Transverse colon (tissue), 4 donors: ENCODE data around the gene DHH. TPM values are rescaled to one million over a fixed set of nuclear protein-coding genes. Genes with fewer than 3 reads are reported as not detected.

Experiments used
- DNase-seq: peaks from one replicate; pipeline ENCODE4 v3.0.0-alpha.2; 2019
- H3K27ac ChIP-seq, 4 donors: fragments of 200-600 bp; sonication (generic); 2 replicates each; pipeline ENCODE4 v1.5.1; 2016 to 2018; ENCODE audit warnings: inconsistent platforms in 4 of 4
- H3K27me3 ChIP-seq: fragments of 200-600 bp; sonication (generic); 2 replicates; pipeline ENCODE4 v1.5.1; 2017; ENCODE audit warnings: inconsistent platforms
- H3K36me3 ChIP-seq, 4 donors: fragments of 200-600 bp; sonication (generic); 2 replicates each; pipeline ENCODE4 v1.5.1; 2017 to 2019; ENCODE audit warnings: inconsistent platforms in 4 of 4
- H3K4me1 ChIP-seq, 4 donors: fragments of 200-600 bp; sonication (generic); 2 replicates each; pipeline ENCODE4 v1.5.1; 2017 to 2020; ENCODE audit warnings: inconsistent platforms in 4 of 4
- H3K4me3 ChIP-seq, 4 donors: fragments of 200-600 bp; sonication (generic); 1 replicate in 1 of 4; 2 replicates in 3 of 4; pipeline versions ENCODE4 v1.5.1 to v1.6.1; 2017 to 2019; ENCODE audit warnings: inconsistent platforms in 4 of 4
- H3K9me3 ChIP-seq, 2 donors: fragments of 200-600 bp; sonication (generic); 2 replicates each; pipeline ENCODE4 v1.5.1; 2017 to 2019; ENCODE audit warnings: inconsistent platforms in 2 of 2
- CTCF ChIP-seq, 5 experiments: fragments of 200-600 bp in 3 of 5; fragments of 450-650 bp in 2 of 5; sonication (generic) in 3 of 5; IDR thresholded peaks; 1 replicate in 2 of 5; 2 replicates in 3 of 5; pipeline ENCODE4 v1.5.1; 2016 to 2017; ENCODE audit warnings: antibody characterized with exemption in 5 of 5, inconsistent platforms in 3 of 5, mild to moderate bottlenecking in 2 of 5, moderate library complexity in 1 of 5
- EP300 ChIP-seq: sonication (generic); formaldehyde crosslinking; IDR thresholded peaks from one replicate; pipeline ENCODE4 v1.6.1; 2017; ENCODE audit warnings: antibody characterized with exemption, low read depth
- POLR2A ChIP-seq: fragments of 450-650 bp; IDR thresholded peaks from one replicate; pipeline ENCODE4 v1.6.1; 2016; ENCODE audit warnings: antibody characterized with exemption, mild to moderate bottlenecking, moderate library complexity
- POLR2AphosphoS5 ChIP-seq, 3 donors: sonication (generic); formaldehyde crosslinking; IDR thresholded peaks; one replicate each; pipeline ENCODE4 v1.6.1; 2016; ENCODE audit warnings: antibody characterized with exemption in 3 of 3
- WGBS, 2 donors: methylation state at CpG; one replicate each; pipeline ENCODE4 v1.1.5; 2018; ENCODE audit warnings: low coverage in 1 of 2; 5-methylcytosine and 5-hydroxymethylcytosine counted together
- in situ Hi-C, 4 donors: fragments of 200-750 bp; cut with MboI; loops; one replicate each; pipeline versions ENCODE4 v1.15.0 to v1.15.1; 2017; ENCODE audit warnings: low sequenced_read_pairs in 3 of 4, low pct_ligation_motif_present in 1 of 4, low pct_unique_long_range_greater_than_20kb in 1 of 4
- intact Hi-C: fragments of 100-400 bp; cut with DNase I; formaldehyde crosslinking; loops from one replicate; pipeline ENCODE4 v1.15.1; 2023; ENCODE audit warnings: low total_unique reads
- total RNA-seq, 4 donors: library from RNA; depleted of rRNA; stranded (reverse); fragments of >200 nt; gene quantifications; one replicate each; pipeline ENCODE4 v1.1.0, GENCODE V29; 2016

DHH gene
- total RNA-seq, 4 donors from 2014 or later, result 0.27 to 0.32 TPM; not detected in 2

GRCh38 chr12:49084438-49084837 is 10.2 kb downstream of the DHH start:
- Histone ChIP-seq H3K36me3 (no peaks in the 10 kb centered on the region), H3K4me1 (peaks cover under 1 to 12% (median 8%) of the 10 kb centered on the region in 4 donors), H3K4me3 (no peak overlapping the region), H3K9me3 (no peaks in the 10 kb centered on the region), H3K27ac (no peak overlapping the region), H3K27me3 (peaks cover 11% of the 10 kb centered on the region)
- in situ Hi-C loops, result loop anchor here in 3 of 4 donors (10.0 to 25.0 kb wide), 2 partner anchors 150 to 153 kb away; no protein-coding TSS in a partner anchor
- TF ChIP-seq CTCF (IDR thresholded peaks at IDR 0.05) (no peak), POLR2A (no peak), EP300 (no peak), POLR2AphosphoS5 (IDR thresholded peaks at IDR 0.05) (no peak)
- intact Hi-C loops, result loop anchor here (10.0 kb wide), 1 partner anchor 150 kb away; no protein-coding TSS in a partner anchor
- WGBS, 2 donors, result 100% methylated on average over 3 of the region's 3 CpGs
- no peak for DNase-seq

- no peaks in the 10 kb centered on the region for H3K27me3 ChIP-seq
- no peak overlapping the region for H3K4me3 ChIP-seq
- no peaks in the 10 kb centered on the region for H3K4me1 ChIP-seq
- H3K9me3 ChIP-seq, result no peaks in the 10 kb centered on the region
- H3K36me3 ChIP-seq, result no peaks in the 10 kb centered on the region
- H3K27ac ChIP-seq, result no peak overlapping the region
- intact Hi-C loops (loop anchor here (10.0 kb wide), 1 partner anchor 155 kb away; no protein-coding TSS in a partner anchor), in situ Hi-C loops (loop anchor here in 3 of 4 donors (10.0 to 25.0 kb wide), 2 partner anchors 155 to 158 kb away; no protein-coding TSS in a partner anchor)
- 79% methylated on average over 1 of the region's 1 CpG; no CpG with 5 or more reads in 1 of the 2 donors for whole genome bisulfite sequencing, 2 donors
- no peak for DNase-seq
- no peak for TF ChIP-seq POLR2AphosphoS5 (IDR thresholded peaks at IDR 0.05)
- no peak for TF ChIP-seq POLR2A
- no peak for TF ChIP-seq CTCF (IDR thresholded peaks at IDR 0.05)
- no peak for TF ChIP-seq EP300
These were observed 14.8 kb downstream of the DHH start for GRCh38 chr12:49079793-49080192.

GRCh38 chr12:49070971-49071370 is 23.6 kb downstream of the DHH start:
- TF ChIP-seq POLR2A (no peak), CTCF (IDR thresholded peaks at IDR 0.05) (no peak), POLR2AphosphoS5 (IDR thresholded peaks at IDR 0.05) (no peak), EP300 (no peak)

GRCh38 chr12:49069507-49070346 is 24.9 kb downstream of the DHH start, which contains the start of gene RHEBL1:
RHEBL1 (minus strand) TSS chr12:49069979; CDS start chr12:49069785, 194 bp downstream.
- intact Hi-C loops (loop anchor here (10.0 kb wide), 1 partner anchor 55 kb away; no protein-coding TSS in a partner anchor), in situ Hi-C loops (loop anchor here in 3 of 4 donors (5.0 to 10.0 kb wide), 3 partner anchors 53 to 165 kb away; no protein-coding TSS in a partner anchor)
- TF ChIP-seq CTCF (IDR thresholded peaks at IDR 0.05) (peak in 1 of 5 experiments; percentile 15), EP300 (no peak), POLR2A (peak; percentile 40), POLR2AphosphoS5 (IDR thresholded peaks at IDR 0.05) (peak in 2 of 3 donors; percentile 54 to 68)
- Histone ChIP-seq H3K4me1 (peaks cover 4 to 13% (median 12%) of the 10 kb centered on the region in 4 donors), H3K27me3 (no peaks in the 10 kb centered on the region), H3K36me3 (no peaks in the 10 kb centered on the region), H3K27ac (peak within 1 kb of the TSS; percentile 77 to 88 (median 84)), H3K9me3 (no peaks in the 10 kb centered on the region), H3K4me3 (peak within 1 kb of the TSS; percentile 63 to 84 (median 66))
- peak; percentile 99 for DNase-seq
- 0% methylated on average over 3 to 59 of the region's 60 CpGs for WGBS, 2 donors

More at GRCh38 chr12:49070971-49071370, 23.6 kb downstream of the DHH start:
- H3K27me3 ChIP-seq, result no peaks in the 10 kb centered on the region
- no peak overlapping the region for H3K4me3 ChIP-seq
- H3K27ac ChIP-seq, result no peak overlapping the region
- peaks cover 4 to 13% (median 12%) of the 10 kb centered on the region in 4 donors for H3K4me1 ChIP-seq
- DNase-seq, result no peak
- no peaks in the 10 kb centered on the region for H3K9me3 ChIP-seq
- intact Hi-C loops, result no loop called here
- WGBS, 2 donors, result 89 to 96% methylated on average over 11 of the region's 11 CpGs
- H3K36me3 ChIP-seq, result no peaks in the 10 kb centered on the region
- in situ Hi-C loops, result no loop called here
